HG02938 (cell line): ENCODE measurements around the gene COL1A1.

ENCODE experiments used
- ATAC-seq: cut with Tn5 transposase; IDR thresholded peaks from one replicate; pipeline ENCODE4 v1.9.1; 2021; ENCODE audit warnings: mild to moderate bottlenecking, moderate library complexity; ENCODE audit not compliant: unreplicated experiment

COL1A1 gene

DNA sequence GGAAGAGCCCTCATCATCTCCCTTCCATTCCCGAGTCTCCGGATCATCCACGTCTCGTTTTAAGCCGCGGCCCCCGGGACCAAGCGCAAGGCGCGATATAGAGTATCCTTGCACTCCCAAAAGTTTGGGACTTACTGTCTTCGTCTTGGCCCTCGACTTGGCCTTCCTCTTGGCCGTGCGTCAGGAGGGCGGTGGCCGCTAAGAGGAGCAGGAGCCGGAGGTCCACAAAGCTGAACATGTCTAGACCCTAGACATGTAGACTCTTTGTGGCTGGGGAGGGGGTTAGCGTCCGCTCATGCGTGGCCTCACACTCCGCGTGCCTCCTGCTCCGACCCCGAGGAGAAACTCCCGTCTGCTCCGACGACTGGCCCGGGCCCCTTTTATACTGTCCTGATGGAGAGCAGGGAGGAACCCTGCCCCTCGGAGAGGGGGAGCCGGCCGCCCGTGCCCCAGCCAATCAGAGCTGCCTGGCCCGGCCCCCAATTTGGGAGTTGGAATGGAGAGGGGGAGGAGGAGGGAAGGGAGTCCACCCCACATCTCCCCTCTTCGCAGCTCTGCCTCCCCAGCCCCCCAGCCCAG is at the start of gene COL1A1:
COL1A1 (minus strand) TSS at position 356 of the 579 bp plus-strand sequence; CDS start at position 238, 118 bp downstream.
- no peak for ATAC-seq

DNA sequence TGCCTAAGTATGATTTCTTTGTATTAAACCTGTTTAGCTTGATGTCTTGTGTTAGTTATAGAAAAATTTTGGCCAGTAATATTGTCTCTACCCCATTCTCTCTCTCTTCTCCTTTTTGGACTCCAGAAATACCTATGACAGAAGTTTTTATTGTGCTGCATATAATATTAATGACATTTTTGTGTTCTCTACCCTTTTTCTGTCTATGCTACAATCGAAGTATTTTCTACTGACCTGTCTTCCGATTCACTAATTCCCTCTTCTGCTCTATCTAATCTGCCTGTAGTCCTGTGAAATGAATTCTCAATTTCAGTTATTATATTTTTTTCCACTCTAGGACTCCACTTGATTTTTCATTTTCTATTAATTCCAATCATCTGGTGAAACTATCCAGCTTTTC is 46.8 kb upstream of the COL1A1 start:
- no peak for ATAC-seq

DNA sequence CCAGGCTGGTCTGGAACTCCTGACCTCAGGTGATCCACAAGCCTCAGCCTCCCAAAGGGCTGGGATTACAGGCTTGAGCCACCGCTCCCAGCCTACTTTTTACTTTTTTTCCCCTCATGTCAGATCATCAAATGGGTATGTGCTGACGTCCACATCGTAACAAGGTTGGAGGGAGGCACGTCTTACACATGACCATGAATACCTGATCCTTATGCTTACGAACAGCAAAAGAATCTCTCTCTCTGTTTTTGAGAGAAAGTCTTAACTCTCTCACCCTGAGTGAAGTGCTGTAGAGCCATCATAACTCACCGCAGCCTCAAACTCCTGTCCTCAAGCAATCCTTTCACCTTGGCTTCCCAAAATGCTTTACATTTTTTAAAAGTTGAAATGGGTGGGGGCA is 43.3 kb upstream of the COL1A1 start:
- ATAC-seq, result no peak

GRCh38 chr17:50241431-50241830 is 40.0 kb upstream of the COL1A1 start:
- no peak for ATAC-seq

DNA sequence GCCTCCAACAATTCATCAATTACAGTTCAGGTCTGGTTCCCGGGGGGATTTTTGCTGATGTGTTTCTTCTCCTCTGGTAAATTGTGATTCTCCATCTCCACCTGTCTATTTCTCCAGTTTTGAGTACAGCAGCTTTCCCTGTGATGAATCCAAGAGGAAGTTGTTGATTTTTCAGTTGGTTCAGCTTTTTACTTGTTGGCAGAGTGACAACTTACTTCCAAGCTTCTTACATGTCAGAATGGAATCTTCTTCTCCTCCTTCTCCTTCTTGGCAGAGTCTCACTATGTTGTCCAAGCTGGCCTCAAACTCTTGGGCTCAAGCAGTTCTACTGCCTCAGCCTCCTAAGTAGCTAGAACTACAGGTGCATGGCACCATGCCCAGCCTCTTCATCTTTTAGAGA is 39.4 kb upstream of the COL1A1 start:
- no peak for ATAC-seq

GRCh38 chr17:50239937-50240336 is 38.5 kb upstream of the COL1A1 start:
- ATAC-seq, result no peak

GRCh38 chr17:50238601-50239280 is 37.3 kb upstream of the COL1A1 start:
- no peak for ATAC-seq

DNA sequence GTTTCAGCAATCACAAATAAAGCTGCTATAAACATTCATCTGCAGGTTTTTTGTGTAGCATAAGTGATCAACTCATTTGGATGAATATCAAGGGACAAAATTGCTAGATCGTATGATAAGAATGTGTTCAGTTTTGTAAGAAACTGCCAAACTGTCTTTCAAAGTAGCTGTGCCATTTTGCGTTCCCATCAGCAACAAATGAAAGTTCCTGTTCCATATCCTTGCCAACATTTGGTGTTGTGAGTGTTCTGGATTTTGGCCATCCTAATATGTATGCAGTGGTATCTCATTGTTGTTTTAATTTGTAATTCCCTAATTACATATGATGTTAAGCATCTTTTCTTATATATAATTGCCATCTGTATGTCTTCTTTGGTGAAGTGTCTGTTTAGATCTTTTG is 36.5 kb upstream of the COL1A1 start:
- no peak for ATAC-seq

- ATAC-seq, result no peak
These were observed 33.1 kb upstream of the COL1A1 start for GRCh38 chr17:50234581-50234980.

DNA sequence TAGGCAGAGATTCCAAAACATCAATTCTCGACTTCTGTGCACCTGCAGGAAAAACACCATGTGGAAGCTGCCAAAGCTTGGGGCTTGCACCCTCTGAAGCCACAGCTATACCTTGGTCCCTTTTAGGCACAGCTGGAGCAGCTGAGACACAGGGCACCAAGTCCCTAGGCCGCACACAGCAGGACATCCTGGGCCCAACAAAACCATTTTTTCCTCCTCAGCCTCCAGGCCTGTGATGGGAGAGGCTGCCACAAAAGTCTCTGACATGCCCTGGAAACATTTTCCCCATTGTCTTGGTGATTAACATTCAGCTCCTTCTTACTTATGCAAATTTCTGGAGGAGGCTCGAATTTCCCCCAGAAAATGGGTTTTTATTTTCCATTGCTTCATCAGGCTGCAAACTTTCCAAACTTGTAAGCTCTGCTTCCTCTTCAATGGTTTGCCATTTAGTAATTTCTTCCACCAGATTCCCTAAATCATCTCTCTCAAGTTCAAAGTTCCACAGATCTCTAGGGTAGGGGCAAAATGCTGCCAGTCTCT is 24.3 kb upstream of the COL1A1 start:
- ATAC-seq, result no peak

- no peak for ATAC-seq
These were observed 21.5 kb upstream of the COL1A1 start for GRCh38 chr17:50222922-50223321.

- no peak for ATAC-seq
These were observed 20.6 kb upstream of the COL1A1 start for GRCh38 chr17:50221864-50222545.

DNA sequence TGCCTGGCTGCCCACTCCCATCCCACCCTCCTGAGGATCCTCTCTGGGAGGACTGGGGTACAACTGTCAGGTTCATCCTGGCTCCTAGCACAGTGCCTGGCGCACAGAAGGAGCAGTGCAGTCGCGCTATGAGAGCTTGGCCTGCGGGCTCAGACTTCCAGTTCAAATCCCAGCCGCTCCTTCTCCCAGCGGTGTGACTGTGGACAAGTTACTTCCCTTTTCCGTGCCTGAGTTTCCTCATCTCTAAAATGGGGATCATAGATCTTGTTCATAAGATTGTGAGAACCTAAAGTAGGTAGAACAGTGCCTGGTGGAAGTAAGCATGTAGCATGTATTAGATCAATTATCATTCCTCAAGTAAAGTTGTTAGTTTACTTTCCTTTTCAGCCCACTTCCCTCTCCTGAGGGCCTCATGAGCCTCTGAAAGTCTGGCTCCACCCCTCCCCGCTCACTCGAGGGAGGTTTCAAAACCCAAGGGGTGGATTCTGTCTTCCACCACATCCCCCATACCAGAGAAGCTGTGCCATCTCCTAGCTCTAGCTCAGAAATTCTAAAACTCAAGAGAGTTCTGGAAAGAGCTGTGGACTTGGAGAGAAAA is 19.9 kb upstream of the COL1A1 start:
- ATAC-seq, result no peak

- ATAC-seq, result no peak
These were observed 19.4 kb upstream of the COL1A1 start for GRCh38 chr17:50220811-50221210.

- ATAC-seq, result no peak
These were observed 18.6 kb upstream of the COL1A1 start for GRCh38 chr17:50219939-50220465.

DNA sequence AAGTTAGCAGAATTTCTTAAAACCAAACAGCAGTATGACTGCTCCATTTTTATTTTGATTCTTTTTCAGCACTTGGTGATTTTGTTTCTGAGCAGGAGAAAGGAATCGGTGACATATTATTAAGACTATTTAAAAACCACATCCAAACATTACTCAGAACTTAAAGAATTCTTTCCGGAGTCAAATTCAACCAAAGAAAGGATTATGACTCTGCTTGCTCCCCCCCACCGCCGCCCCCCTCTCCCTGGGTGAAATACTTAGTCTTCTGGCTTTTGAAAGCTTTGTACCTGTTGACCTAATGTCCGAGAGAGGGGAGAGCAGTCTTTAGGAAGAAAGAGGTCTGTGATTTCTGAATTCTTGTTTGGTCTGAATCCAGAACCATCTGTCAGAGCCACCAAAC is 17.9 kb upstream of the COL1A1 start:
- no peak for ATAC-seq

DNA sequence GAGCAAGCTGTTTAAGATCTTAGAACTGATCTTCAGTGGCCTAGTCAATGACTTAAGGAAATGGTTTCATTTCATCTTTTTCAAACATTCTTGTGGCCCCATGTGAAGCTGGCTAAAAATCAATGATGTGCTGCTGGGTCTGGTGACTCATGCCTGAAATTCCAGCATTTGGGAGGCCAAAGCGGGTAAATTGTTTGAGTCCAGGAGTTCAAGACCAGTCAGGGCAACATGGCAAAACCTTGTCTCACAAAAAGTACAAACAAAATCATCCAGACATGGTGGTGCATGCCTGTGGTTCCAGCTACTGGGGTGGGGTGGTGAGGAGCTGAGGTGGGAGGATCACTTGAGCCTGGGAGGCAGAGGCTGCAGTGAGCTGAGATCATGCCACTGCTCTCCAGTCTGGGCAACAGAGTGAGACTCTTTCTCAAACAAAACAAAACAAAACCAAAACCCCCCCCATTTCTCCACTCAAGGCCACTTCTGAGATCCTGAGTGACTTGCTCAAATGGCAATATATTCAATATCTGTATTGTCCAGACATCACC is 17.4 kb upstream of the COL1A1 start:
- ATAC-seq, result no peak

- ATAC-seq, result no peak
These were observed 16.8 kb upstream of the COL1A1 start for GRCh38 chr17:50218071-50218759.

- ATAC-seq, result no peak
These were observed 16.2 kb upstream of the COL1A1 start for GRCh38 chr17:50217591-50217990.

DNA sequence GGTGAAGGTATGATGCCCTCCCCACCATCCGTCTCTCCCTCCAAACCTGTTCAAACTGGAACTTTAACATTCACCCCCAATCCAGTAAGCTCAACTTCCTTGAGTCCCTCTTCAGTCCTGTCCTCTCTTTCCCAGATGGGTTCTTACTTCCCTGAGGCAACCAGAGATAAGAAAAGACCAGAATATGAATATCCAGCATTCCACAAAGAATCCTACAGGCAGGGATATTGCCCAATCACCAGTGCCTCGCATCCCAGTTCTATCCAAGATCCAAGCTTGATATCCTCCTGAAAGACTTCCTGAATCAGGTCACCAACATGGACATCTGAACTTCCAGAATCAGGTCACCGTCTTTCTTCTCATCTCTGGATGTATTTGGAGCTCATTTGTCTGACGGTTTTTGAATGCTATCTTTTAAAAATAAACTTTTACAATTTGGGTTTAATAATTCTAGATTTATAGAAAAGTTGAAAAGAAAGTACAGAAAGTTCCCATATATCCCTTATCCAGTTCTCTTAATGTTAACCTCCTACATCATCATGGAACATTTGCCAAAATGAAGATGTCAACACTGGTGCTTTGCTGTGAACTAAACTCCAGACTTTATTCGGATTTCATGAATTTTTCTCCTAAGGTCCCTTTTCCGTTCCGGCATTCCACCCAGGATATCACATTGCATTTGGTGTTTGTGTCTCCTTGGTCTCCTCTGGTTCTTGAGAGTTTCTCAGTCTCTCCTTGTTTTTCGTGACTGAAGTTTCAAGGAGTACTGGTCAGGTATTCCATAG is 13.7 kb upstream of the COL1A1 start:
- no peak for ATAC-seq
